H1 (cell line): ENCODE results near the gene B4GAT1. TPM values are rescaled to one million over a fixed set of nuclear protein-coding genes. Genes with fewer than 3 reads are reported as not detected.
A peak's percentile ranks its signal among the peaks of the same experiment; 100 is the strongest.

Experiments
- CTCF ChIA-PET: fragments of 300-600 bp; sonication (Branson Sonifier 250); formaldehyde crosslinking; loops from one replicate; lab custom pipeline; 2021; ENCODE audit not compliant: partially characterized antibody; lab: Charles Lee
- POLR2A ChIA-PET: fragments of 300-600 bp; sonication (Branson Sonifier 250); formaldehyde crosslinking; loops from one replicate; lab custom pipeline; 2021; ENCODE audit warnings: inconsistent platforms; ENCODE audit not compliant: partially characterized antibody; lab: Charles Lee
- DNase-seq, 2 experiments: peaks; one replicate each; pipeline versions ENCODE4 v3.0.0 to v3.0.0-alpha.2; 2010 to 2022; ENCODE audit warnings: low spot score in 2 of 2, low read depth in 1 of 2, mixed read lengths in 1 of 2
- FAIRE-seq: peaks from 2 replicates; lab custom pipeline; 2011; peaks lifted over from hg19 to GRCh38; lab: Jason Lieb, UNC
- H2AFZ ChIP-seq: 2 replicates; pipeline ENCODE4 v1.8.1; 2012; ENCODE audit warnings: low read length, inconsistent platforms
- H2AK5ac ChIP-seq: 2 replicates; pipeline ENCODE4 v1.6.1; 2013; ENCODE audit warnings: low read depth, low read length
- H2BK120ac ChIP-seq: replicated peaks from 2 replicates; pipeline ENCODE3; 2013; ENCODE audit warnings: low read depth, low read length, inconsistent platforms
- H2BK12ac ChIP-seq: 2 replicates; pipeline ENCODE4 v1.6.1; 2013; ENCODE audit warnings: low read depth, low read length
- H2BK15ac ChIP-seq: 2 replicates; pipeline ENCODE4 v1.6.1; 2013; ENCODE audit warnings: low read length
- H2BK20ac ChIP-seq: 2 replicates; pipeline ENCODE4 v1.6.1; 2013; ENCODE audit warnings: low read length
- H2BK5ac ChIP-seq: 2 replicates; pipeline ENCODE4 v1.6.1; 2013; ENCODE audit warnings: low read depth, low read length
- H3K14ac ChIP-seq: 2 replicates; pipeline ENCODE4 v1.6.1; 2013; ENCODE audit warnings: inconsistent platforms; ENCODE audit not compliant: insufficient read length
- H3K18ac ChIP-seq: 2 replicates; pipeline ENCODE4 v1.6.1; 2013; ENCODE audit warnings: low read length; ENCODE audit errors: extremely low read depth
- H3K23ac ChIP-seq: 2 replicates; pipeline ENCODE4 v1.6.1; 2013; ENCODE audit warnings: inconsistent platforms; ENCODE audit not compliant: insufficient read length
- H3K23me2 ChIP-seq: 2 replicates; pipeline ENCODE4 v1.6.1; 2013; ENCODE audit warnings: low read depth, low read length
- H3K27ac ChIP-seq: 2 replicates; pipeline ENCODE4 v1.6.1; 2011; ENCODE audit warnings: low read depth, low read length, inconsistent platforms
- H3K27me3 ChIP-seq, 4 experiments: replicated peaks in 1 of 4; 1 replicate in 1 of 4; 2 replicates in 3 of 4; pipeline versions ENCODE4 v1.6.1 to v1.8.1; 2011 to 2013; ENCODE audit warnings: low read length in 3 of 4, mild to moderate bottlenecking in 3 of 4, inconsistent platforms in 2 of 4, mixed read lengths in 2 of 4, moderate library complexity in 1 of 4; ENCODE audit not compliant: control insufficient read depth in 3 of 4, insufficient read depth in 3 of 4; ENCODE audit errors: extremely low read depth in 1 of 4
- H3K36me3 ChIP-seq, 4 experiments: 2 replicates each; pipeline versions ENCODE4 v1.6.1 to v1.8.1; 2011 to 2013; ENCODE audit warnings: mild to moderate bottlenecking in 4 of 4, low read length in 3 of 4, moderate library complexity in 2 of 4, control low read depth in 1 of 4, inconsistent platforms in 1 of 4; ENCODE audit not compliant: insufficient read depth in 4 of 4, control insufficient read depth in 2 of 4
- H3K4ac ChIP-seq: replicated peaks from 2 replicates; pipeline ENCODE3; 2013; ENCODE audit warnings: low read length, low read depth, mixed read lengths, inconsistent platforms; ENCODE audit not compliant: insufficient read length
- H3K4me1 ChIP-seq, 4 experiments: replicated peaks in 1 of 4; 1 replicate in 1 of 4; 2 replicates in 3 of 4; pipeline versions ENCODE4 v1.6.1 to v1.8.1; 2011 to 2013; ENCODE audit warnings: low read length in 3 of 4, inconsistent platforms in 2 of 4, mixed read lengths in 1 of 4; ENCODE audit not compliant: insufficient read depth in 4 of 4, control insufficient read depth in 3 of 4
- H3K4me2 ChIP-seq, 2 experiments: 2 replicates each; pipeline versions ENCODE4 v1.6.1 to v1.8.1; 2011 to 2013; ENCODE audit warnings: low read depth in 2 of 2, low read length in 2 of 2, control low read depth in 1 of 2, inconsistent platforms in 1 of 2, mild to moderate bottlenecking in 1 of 2; ENCODE audit not compliant: insufficient read depth in 1 of 2
- H3K4me3 ChIP-seq, 4 experiments: fragments of 200-600, 300-600 bp in 1 of 4; sonication (generic), shearing (Covaris generic), sonication (Bioruptor Twin) in 1 of 4; 2 replicates each; pipeline versions ENCODE4 v1.5.1 to v1.8.1; 2011 to 2016; ENCODE audit warnings: low read length in 4 of 4, low read depth in 3 of 4, control low read depth in 2 of 4, inconsistent platforms in 2 of 4, mild to moderate bottlenecking in 2 of 4, mixed read lengths in 1 of 4, moderate library complexity in 1 of 4; ENCODE audit not compliant: insufficient read depth in 2 of 4; ENCODE audit errors: extremely low read depth in 1 of 4
- H3K56ac ChIP-seq: replicated peaks from 2 replicates; pipeline ENCODE3; 2013; ENCODE audit warnings: low read depth, mild to moderate bottlenecking, mixed read lengths, low read length, inconsistent platforms; ENCODE audit not compliant: insufficient read length
- H3K79me1 ChIP-seq: 2 replicates; pipeline ENCODE4 v1.6.1; 2013; ENCODE audit warnings: low read depth, low read length, control low read depth
- H3K79me2 ChIP-seq, 2 experiments: 2 replicates each; pipeline versions ENCODE4 v1.6.1 to v1.8.1; 2012 to 2013; ENCODE audit warnings: low read length in 2 of 2, mild to moderate bottlenecking in 2 of 2, inconsistent platforms in 1 of 2; ENCODE audit not compliant: insufficient read depth in 2 of 2, control insufficient read depth in 1 of 2
- H3K9ac ChIP-seq, 4 experiments: replicated peaks in 1 of 4; 1 replicate in 1 of 4; 2 replicates in 3 of 4; pipeline versions ENCODE4 v1.6.1 to v1.8.1; 2011 to 2013; ENCODE audit warnings: low read depth in 3 of 4, low read length in 3 of 4, control low read depth in 2 of 4, mild to moderate bottlenecking in 2 of 4, moderate library complexity in 2 of 4, inconsistent platforms in 1 of 4; ENCODE audit errors: extremely low read depth in 1 of 4
- H3K9me3 ChIP-seq, 2 experiments: 2 replicates each; pipeline versions ENCODE4 v1.6.1 to v1.8.1; 2012 to 2013; ENCODE audit warnings: mild to moderate bottlenecking in 2 of 2, moderate library complexity in 2 of 2, control low read depth in 1 of 2, inconsistent platforms in 1 of 2, low read depth in 1 of 2, low read length in 1 of 2, mixed read lengths in 1 of 2; ENCODE audit not compliant: insufficient read depth in 2 of 2
- H4K20me1 ChIP-seq, 2 experiments: replicated peaks in 1 of 2; 2 replicates each; pipeline versions ENCODE3 to v1.8.1; 2011 to 2013; ENCODE audit warnings: inconsistent platforms in 2 of 2, low read length in 2 of 2, mild to moderate bottlenecking in 1 of 2; ENCODE audit not compliant: insufficient read depth in 2 of 2, control insufficient read depth in 1 of 2
- H4K5ac ChIP-seq: 2 replicates; pipeline ENCODE4 v1.6.1; 2013; ENCODE audit warnings: low read length, low read depth, mixed read lengths, inconsistent platforms; ENCODE audit not compliant: insufficient read length
- H4K8ac ChIP-seq: 2 replicates; pipeline ENCODE4 v1.8.0; 2013; ENCODE audit warnings: mild to moderate bottlenecking, moderate library complexity, low read length, inconsistent platforms; ENCODE audit not compliant: insufficient read depth; ENCODE audit errors: extremely low read depth
- H4K91ac ChIP-seq: replicated peaks from 2 replicates; pipeline ENCODE3; 2013; ENCODE audit warnings: low read length, mixed read lengths, inconsistent platforms; ENCODE audit not compliant: insufficient read length
- BCL11A ChIP-seq, 2 experiments: IDR thresholded peaks; one replicate each; pipeline ENCODE4 v1.6.1; 2011; ENCODE audit warnings: low read depth in 2 of 2, low read length in 2 of 2, mild to moderate bottlenecking in 2 of 2
- CBX8 ChIP-seq: fragments of 300-800, 300-1000 bp; sonication (generic); IDR thresholded peaks from 2 replicates; pipeline ENCODE4 v1.7.1; 2016; ENCODE audit warnings: low read depth, low read length, borderline replicate concordance
- CREB1 ChIP-seq: IDR thresholded peaks from 2 replicates; pipeline ENCODE4 v1.6.1; 2012; ENCODE audit warnings: inconsistent platforms
- POLR2A ChIP-seq, 2 experiments: IDR thresholded peaks; 1 replicate in 1 of 2; 2 replicates in 1 of 2; pipeline ENCODE4 v1.6.1; 2011; ENCODE audit warnings: low read depth in 2 of 2, low read length in 2 of 2, mild to moderate bottlenecking in 2 of 2; ENCODE audit errors: control extremely low read depth in 1 of 2
- WGBS, 2 experiments: shearing (Covaris generic) in 1 of 2; methylation state at CpG; one replicate each; pipeline versions ENCODE4 v1.1.6 to v1.1.7; 2013 to 2015; ENCODE audit warnings: low lambda C conversion rate in 2 of 2, mixed read lengths in 2 of 2, inconsistent platforms in 1 of 2, low coverage in 1 of 2, missing lambda C conversion rate in 1 of 2; ENCODE audit not compliant: insufficient replicate concordance in 2 of 2, insufficient coverage in 1 of 2, insufficient read length in 1 of 2; ENCODE audit errors: extremely low coverage in 1 of 2, missing lambda C conversion rate in 1 of 2; 5-methylcytosine and 5-hydroxymethylcytosine counted together
- polyA plus RNA-seq, 7 experiments: library from polyadenylated mRNA; depleted of rRNA in 3 of 7; stranded (reverse) in 5 of 7; unstranded in 2 of 7; fragments of >200 nt in 5 of 7; fragments of 200-250 nt in 2 of 7; gene quantifications; 1 replicate in 5 of 7; 2 replicates in 1 of 7; 4 replicates in 1 of 7; pipeline versions ENCODE4 v1.2.1 to v1.2.3, GENCODE V29; 2011 to 2013; ENCODE audit warnings: missing spikeins in 2 of 7, mixed read lengths in 2 of 7
- total RNA-seq: library from RNA; stranded (reverse); fragmentation: NEBNext Ultra II Directional; extraction: Animal tissue kit (Norgen Biotek cat#: 25700); gene quantifications from 2 replicates; pipeline ENCODE4 v1.2.1, GENCODE V29; 2021

The B4GAT1 gene
- total and polyA plus RNA-seq, 2 of the 8 experiments (the other 6 are each of a cell fraction or from before 2014, with no cell fraction given): 22.2 to 27.8 TPM

- Histone ChIP-seq H3K79me2 (no peaks in the 10 kb centered on the region), H3K56ac (no peak overlapping the region), H4K5ac (no peak overlapping the region), H2AK5ac (no peak overlapping the region), H2BK15ac (no peak overlapping the region), H3K9me3 (no peaks in the 10 kb centered on the region), H3K27me3 (no peaks in the 10 kb centered on the region), H4K8ac (no peak overlapping the region), H2AFZ (no peak overlapping the region), H3K4me2 (no peak overlapping the region), H3K14ac (no peak overlapping the region), H3K36me3 (peaks cover 24 to 43% (median 41%) of the 10 kb centered on the region in 4 experiments), H2BK120ac (no peak overlapping the region), H3K4ac (no peak overlapping the region), H3K9ac (no peak overlapping the region), H3K27ac (no peak overlapping the region), H4K91ac (no peak overlapping the region), H3K23ac (no peak overlapping the region), H3K4me1 (peaks cover 0 to 3% (median 0%) of the 10 kb centered on the region in 4 experiments; a peak in 1 of 7 replicates), H2BK20ac (no peak overlapping the region), H3K23me2 (no peaks in the 10 kb centered on the region), H2BK12ac (no peak overlapping the region), H4K20me1 (peaks cover 3 to 21% of the 10 kb centered on the region in 2 experiments), H2BK5ac (no peak overlapping the region), H3K4me3 (no peak overlapping the region), H3K18ac (no peak overlapping the region), H3K79me1 (no peaks in the 10 kb centered on the region)
- DNase-seq (no peak), FAIRE-seq (no peak)
- ChIA-PET CTCF (interaction anchor here (0.8 to 4.4 kb wide), 14 partner anchors 11 to 519 kb away, joined by 3 to 39 read pairs (median 5); partner anchors contain the start of genes NPAS4 and RIN1), POLR2A (interaction anchor here (0.7 to 28.7 kb wide), 9 partner anchors 6 to 361 kb away, joined by 3 to 487 read pairs (median 4); partner anchors contain the start of genes B4GAT1, BRMS1, CD248 and RIN1)
- WGBS, 2 experiments: 88% methylated on average over 9 of the region's 9 CpGs; no CpG with 5 or more reads in 1 of the 2 experiments
- TF ChIP-seq BCL11A (IDR thresholded peaks at IDR 0.05; ENCODE audit: low read depth in 2 of 2, low read length in 2 of 2) (no peak), POLR2A (IDR thresholded peaks at IDR 0.05; ENCODE audit: control extremely low read depth in 1 of 2, low read depth in 2 of 2, low read length in 2 of 2) (peak in 1 of 2 experiments; percentile 16; a peak in 2 of 3 replicates), CREB1 (no peak), CBX8 (no peak)
These were observed 15.2 kb upstream of the B4GAT1 start for GRCh38 chr11:66362481-66363147.
